ENCODE data around the gene PRKRIP1. TPM values are rescaled to one million over a fixed set of nuclear protein-coding genes. Genes with fewer than 3 reads are reported as not detected.

PRKRIP1 gene
- polyA plus RNA-seq, 1 experiment, result 13.1 TPM

DNA sequence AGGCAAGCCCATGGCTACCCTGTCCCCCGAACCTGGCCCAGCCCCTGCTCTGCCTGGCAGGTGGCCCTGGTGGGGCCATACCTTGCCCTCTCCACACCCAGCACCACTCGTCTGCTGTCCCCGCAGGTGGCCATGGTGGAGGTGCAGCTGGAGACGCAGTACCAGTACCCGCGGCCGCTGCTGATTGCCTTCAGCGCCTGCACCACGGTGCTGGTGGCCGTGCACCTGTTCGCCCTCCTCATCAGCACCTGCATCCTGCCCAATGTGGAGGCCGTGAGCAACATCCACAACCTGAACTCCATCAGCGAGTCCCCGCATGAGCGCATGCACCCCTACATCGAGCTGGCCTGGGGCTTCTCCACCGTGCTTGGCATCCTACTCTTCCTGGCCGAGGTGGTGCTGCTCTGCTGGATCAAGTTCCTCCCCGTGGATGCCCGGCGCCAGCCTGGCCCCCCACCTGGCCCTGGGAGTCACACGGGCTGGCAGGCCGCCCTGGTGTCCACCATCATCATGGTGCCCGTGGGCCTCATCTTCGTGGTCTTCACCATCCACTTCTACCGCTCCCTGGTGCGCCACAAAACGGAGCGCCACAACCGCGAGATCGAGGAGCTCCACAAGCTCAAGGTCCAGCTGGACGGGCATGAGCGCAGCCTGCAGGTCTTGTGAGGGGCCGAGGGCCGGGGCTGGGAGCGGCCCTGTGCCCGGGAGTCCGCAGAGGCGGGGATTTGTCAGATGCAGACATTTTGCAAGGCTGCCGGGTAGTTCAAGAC lies 50.4 kb downstream of the PRKRIP1 start:
- H3K27me3 ChIP-seq (ENCODE audit: control insufficient read depth, insufficient read depth, low read length), result no peaks in the 10 kb centered on the region
- no peak for DNase-seq (ENCODE audit: low read depth, low spot score)
- H3K27ac ChIP-seq (ENCODE audit: low read depth, low read length), result no peak overlapping the region
- TF ChIP-seq, protein P1, sequence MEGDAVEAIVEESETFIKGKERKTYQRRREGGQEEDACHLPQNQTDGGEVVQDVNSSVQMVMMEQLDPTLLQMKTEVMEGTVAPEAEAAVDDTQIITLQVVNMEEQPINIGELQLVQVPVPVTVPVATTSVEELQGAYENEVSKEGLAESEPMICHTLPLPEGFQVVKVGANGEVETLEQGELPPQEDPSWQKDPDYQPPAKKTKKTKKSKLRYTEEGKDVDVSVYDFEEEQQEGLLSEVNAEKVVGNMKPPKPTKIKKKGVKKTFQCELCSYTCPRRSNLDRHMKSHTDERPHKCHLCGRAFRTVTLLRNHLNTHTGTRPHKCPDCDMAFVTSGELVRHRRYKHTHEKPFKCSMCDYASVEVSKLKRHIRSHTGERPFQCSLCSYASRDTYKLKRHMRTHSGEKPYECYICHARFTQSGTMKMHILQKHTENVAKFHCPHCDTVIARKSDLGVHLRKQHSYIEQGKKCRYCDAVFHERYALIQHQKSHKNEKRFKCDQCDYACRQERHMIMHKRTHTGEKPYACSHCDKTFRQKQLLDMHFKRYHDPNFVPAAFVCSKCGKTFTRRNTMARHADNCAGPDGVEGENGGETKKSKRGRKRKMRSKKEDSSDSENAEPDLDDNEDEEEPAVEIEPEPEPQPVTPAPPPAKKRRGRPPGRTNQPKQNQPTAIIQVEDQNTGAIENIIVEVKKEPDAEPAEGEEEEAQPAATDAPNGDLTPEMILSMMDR (IDR thresholded peaks at IDR 0.05; ENCODE audit: low read depth, low read length), result no peak
- H3K4me3 ChIP-seq (ENCODE audit: low read depth, low read length), result no peak overlapping the region
- POLR2A ChIA-PET, result no interaction called here
- CTCF ChIA-PET, result no interaction called here
- no peaks in the 10 kb centered on the region; the same call in 1 of the 2 replicates for H3K9me3 ChIP-seq (ENCODE audit: control insufficient read depth, insufficient read depth, low read length)

DNA sequence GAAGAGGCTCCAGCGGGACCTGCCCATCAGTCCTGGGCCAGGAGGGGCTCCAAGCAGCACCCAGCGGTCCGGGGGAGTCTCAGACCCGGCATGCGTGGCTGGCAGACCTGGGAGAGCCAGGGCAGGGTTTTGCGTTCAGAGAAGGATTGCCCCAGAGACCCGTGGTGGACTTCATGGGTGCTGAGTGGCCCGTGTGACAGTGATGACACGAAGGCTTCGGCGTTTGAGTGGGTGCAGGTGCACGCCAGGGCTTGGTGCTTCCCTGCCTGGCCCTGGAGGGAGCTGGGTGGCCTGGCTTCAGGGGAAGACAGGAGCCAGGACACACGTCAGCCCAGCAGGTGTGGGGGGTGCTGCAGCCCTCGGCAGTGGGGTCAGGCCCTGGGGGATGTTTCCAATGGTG lies 51.1 kb downstream of the PRKRIP1 start:
- TF ChIP-seq, protein P1 (IDR thresholded peaks at IDR 0.05; ENCODE audit: low read depth, low read length), result no peak
- H3K27ac ChIP-seq (ENCODE audit: low read depth, low read length), result no peak overlapping the region
- no peak for DNase-seq (ENCODE audit: low read depth, low spot score)
- H3K9me3 ChIP-seq (ENCODE audit: control insufficient read depth, insufficient read depth, low read length), result no peaks in the 10 kb centered on the region; the same call in 1 of the 2 replicates
- H3K27me3 ChIP-seq (ENCODE audit: control insufficient read depth, insufficient read depth, low read length), result no peaks in the 10 kb centered on the region
- ChIA-PET CTCF (no interaction called here), POLR2A (interaction anchor here (0.6 kb wide), 1 partner anchor 20 kb away, joined by 4 read pairs; no protein-coding TSS in a partner anchor)
- no peak overlapping the region for H3K4me3 ChIP-seq (ENCODE audit: low read depth, low read length)

DNA sequence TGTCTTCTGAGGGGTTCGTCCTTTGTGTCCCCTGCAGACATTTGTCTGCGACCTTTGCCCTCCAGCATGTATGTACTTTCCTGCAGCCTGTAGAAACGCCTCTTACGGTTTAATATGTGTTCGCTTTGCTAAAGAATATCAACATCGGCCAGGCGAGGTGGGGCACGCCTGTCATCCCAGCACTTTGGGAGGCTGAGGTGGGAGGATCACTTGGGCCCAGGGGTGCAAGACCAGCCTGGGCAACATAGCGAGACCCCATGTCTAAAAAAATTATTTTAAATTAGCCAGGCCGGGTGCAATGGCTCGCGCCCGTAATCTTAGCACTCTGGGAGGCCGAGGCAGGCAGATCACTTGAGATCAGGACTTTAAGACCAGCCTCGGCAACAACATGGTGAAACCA lies 53.0 kb downstream of the PRKRIP1 start:
- H3K27me3 ChIP-seq (ENCODE audit: control insufficient read depth, insufficient read depth, low read length), result no peaks in the 10 kb centered on the region
- TF ChIP-seq, protein P1 (IDR thresholded peaks at IDR 0.05; ENCODE audit: low read depth, low read length), result no peak
- no peak overlapping the region for H3K27ac ChIP-seq (ENCODE audit: low read depth, low read length)
- DNase-seq (ENCODE audit: low read depth, low spot score), result no peak
- no peaks in the 10 kb centered on the region; the same call in 1 of the 2 replicates for H3K9me3 ChIP-seq (ENCODE audit: control insufficient read depth, insufficient read depth, low read length)
- POLR2A ChIA-PET, result no interaction called here
- H3K4me3 ChIP-seq (ENCODE audit: low read depth, low read length), result no peak overlapping the region
- CTCF ChIA-PET, result no interaction called here

DNA sequence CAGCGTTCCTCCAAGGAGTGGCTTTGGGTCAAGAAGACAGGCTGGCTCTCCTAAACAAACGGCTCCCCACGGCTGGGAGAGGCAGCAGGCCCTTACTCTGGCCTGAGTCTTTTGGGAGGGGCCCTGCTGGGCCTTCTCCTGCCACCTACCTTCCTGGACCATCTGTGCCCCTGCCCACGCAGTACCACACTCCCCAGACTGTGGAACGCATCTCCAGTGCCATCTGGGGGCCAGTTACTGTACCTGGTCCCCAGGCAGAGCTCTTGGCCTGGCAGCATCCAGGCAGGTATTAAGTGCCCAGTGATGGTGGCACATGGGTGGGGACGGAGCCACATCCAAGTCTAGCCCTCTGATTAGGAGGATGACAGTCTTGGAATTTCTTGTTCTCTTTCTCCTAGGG lies 54.1 kb downstream of the PRKRIP1 start:
- TF ChIP-seq, protein P1 (IDR thresholded peaks at IDR 0.05; ENCODE audit: low read depth, low read length), result no peak
- ChIA-PET POLR2A (no interaction called here), CTCF (interaction anchor here (0.6 to 0.9 kb wide), 2 partner anchors 13 to 29 kb away, joined by 3 read pairs; no protein-coding TSS in a partner anchor)
- Histone ChIP-seq H3K9me3 (ENCODE audit: control insufficient read depth, insufficient read depth, low read length) (no peaks in the 10 kb centered on the region; the same call in 1 of the 2 replicates), H3K4me3 (ENCODE audit: low read depth, low read length) (no peak overlapping the region), H3K27me3 (ENCODE audit: control insufficient read depth, insufficient read depth, low read length) (no peaks in the 10 kb centered on the region), H3K27ac (ENCODE audit: low read depth, low read length) (no peak overlapping the region)
- no peak for DNase-seq (ENCODE audit: low read depth, low spot score)

DNA sequence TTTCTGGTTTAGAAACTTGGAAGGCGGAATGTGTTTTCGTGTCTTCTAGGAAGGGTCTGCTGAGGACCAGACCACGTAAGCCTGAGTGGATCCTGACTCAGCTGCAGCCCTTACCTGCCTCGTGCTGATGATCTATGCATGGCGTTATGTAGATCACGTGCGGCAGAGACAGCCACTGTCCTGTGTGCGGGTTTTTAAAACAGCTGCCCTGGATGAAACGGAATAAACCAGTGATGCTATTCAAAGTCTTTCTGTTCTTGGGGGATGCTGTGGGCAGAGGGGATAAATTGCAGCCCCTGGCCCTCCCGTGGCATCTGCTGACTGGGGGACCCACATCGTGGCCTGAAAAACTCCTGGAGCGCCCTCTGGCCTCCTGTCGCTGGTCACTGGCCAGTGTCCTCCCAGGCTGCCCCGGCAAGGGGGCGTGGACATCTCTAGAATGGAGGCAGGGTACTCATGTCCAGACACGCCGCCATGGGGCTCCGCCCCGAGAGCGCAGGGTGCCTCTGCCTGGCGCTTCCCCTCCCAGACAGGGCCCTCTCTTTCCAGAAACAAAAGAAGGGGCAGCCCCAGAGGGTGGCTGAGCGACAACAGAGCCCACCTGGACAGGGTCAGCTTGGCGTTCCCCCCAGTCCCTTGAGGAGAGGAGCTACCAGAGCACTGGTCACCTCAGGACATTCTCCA lies 55.4 kb downstream of the PRKRIP1 start:
- no peak overlapping the region for H3K4me3 ChIP-seq (ENCODE audit: low read depth, low read length)
- no peak overlapping the region for H3K27ac ChIP-seq (ENCODE audit: low read depth, low read length)
- no peaks in the 10 kb centered on the region; the same call in 1 of the 2 replicates for H3K9me3 ChIP-seq (ENCODE audit: control insufficient read depth, insufficient read depth, low read length)
- TF ChIP-seq, protein P1 (IDR thresholded peaks at IDR 0.05; ENCODE audit: low read depth, low read length), result no peak
- CTCF ChIA-PET, result no interaction called here
- POLR2A ChIA-PET, result no interaction called here
- DNase-seq (ENCODE audit: low read depth, low spot score), result no peak
- no peaks in the 10 kb centered on the region for H3K27me3 ChIP-seq (ENCODE audit: control insufficient read depth, insufficient read depth, low read length)

Data from AG04450 (cell line).